A549 (cell line): ENCODE measurements around the gene PHGDH. TPM values are rescaled to one million over a fixed set of nuclear protein-coding genes. Genes with fewer than 3 reads are reported as not detected.

Experiments used
- ATAC-seq, 2 experiments: fragments of 200-7000 bp in 1 of 2; fragments of >200 bp in 1 of 2; cut with Nextera tagmentation in 1 of 2; cut with Tn5 transposase in 1 of 2; 3 replicates each; pipeline versions ENCODE4 v1.8.0 to v1.9.1; 2018 to 2020; ENCODE audit warnings: mild to moderate bottlenecking in 1 of 2, moderate library complexity in 1 of 2
- CTCF ChIA-PET: fragments of 300-600 bp; sonication (Branson Sonifier 250); formaldehyde crosslinking; extraction: SDS; loops from one replicate; lab custom pipeline; 2021; ENCODE audit warnings: antibody characterized with exemption, inconsistent platforms; lab: Yijun Ruan, JAX
- POLR2A ChIA-PET: fragments of 350-600 bp; formaldehyde crosslinking; extraction: SDS; loops from one replicate; lab custom pipeline; 2021; ENCODE audit warnings: antibody characterized with exemption, inconsistent platforms; lab: Yijun Ruan, JAX
- DNase-seq, 2 experiments: peaks; one replicate each; pipeline versions ENCODE4 v3.0.0 to v3.0.0-alpha.2; 2011 to 2016; ENCODE audit warnings: low read depth in 1 of 2, low spot score in 1 of 2
- FAIRE-seq: peaks from 2 replicates; lab custom pipeline; 2011; peaks lifted over from hg19 to GRCh38; lab: Jason Lieb, UNC
- H3K27ac ChIP-seq, 2 experiments: fragments of >200 bp; sonication (Bioruptor Twin); formaldehyde crosslinking; 3 replicates each; pipeline ENCODE4 v1.5.1; 2016 to 2017
- H3K4me1 ChIP-seq: fragments of >200 bp; sonication (Bioruptor Twin); formaldehyde crosslinking; 3 replicates; pipeline ENCODE4 v1.6.1; 2016
- H3K4me2 ChIP-seq: fragments of >200 bp; sonication (Bioruptor Twin); formaldehyde crosslinking; 3 replicates; pipeline ENCODE4 v1.6.1; 2016
- H3K4me3 ChIP-seq: fragments of >200 bp; sonication (Bioruptor Twin); formaldehyde crosslinking; 3 replicates; pipeline ENCODE4 v1.5.1; 2016
- H3K9me3 ChIP-seq: fragments of >200 bp; sonication (Bioruptor Twin); formaldehyde crosslinking; 3 replicates; pipeline ENCODE4 v1.6.1; 2016
- BCL3 ChIP-seq: fragments of >200 bp; sonication (Bioruptor Twin); formaldehyde crosslinking; IDR thresholded peaks from 3 replicates; pipeline ENCODE4 v1.6.1; 2016
- BHLHE40 ChIP-seq: IDR thresholded peaks from 2 replicates; pipeline ENCODE4 v1.6.1; 2012; ENCODE audit warnings: low read depth, low read length, inconsistent platforms
- CHD2 ChIP-seq: fragments of 150-350 bp; IDR thresholded peaks from 2 replicates; pipeline ENCODE4 v1.6.1; 2014; ENCODE audit warnings: low read length; ENCODE audit not compliant: partially characterized antibody
- CHD4 ChIP-seq: fragments of 200-600 bp; sonication (generic); IDR thresholded peaks from 2 replicates; pipeline ENCODE4 v1.6.1; 2016; ENCODE audit warnings: antibody characterized with exemption, mild to moderate bottlenecking, borderline replicate concordance
- CTCF ChIP-seq: fragments of >200 bp; sonication (Bioruptor Twin); formaldehyde crosslinking; IDR thresholded peaks from 3 replicates; pipeline ENCODE4 v1.5.1; 2016
- EP300 ChIP-seq, 2 experiments: fragments of >200 bp; sonication (Bioruptor Twin); formaldehyde crosslinking; IDR thresholded peaks; 2 replicates in 1 of 2; 3 replicates in 1 of 2; pipeline ENCODE4 v1.6.1; 2016 to 2017
- FOSB ChIP-seq: fragments of 250-450 bp; sonication (Bioruptor Pico); IDR thresholded peaks from 2 replicates; pipeline ENCODE4 v1.5.0; 2020; ENCODE audit warnings: mild to moderate bottlenecking, moderate library complexity
- FOSL2 ChIP-seq, 2 experiments: fragments of 450-650 bp in 1 of 2; fragments of >200 bp in 1 of 2; sonication (Bioruptor Twin) in 1 of 2; formaldehyde crosslinking; IDR thresholded peaks; 2 replicates each; pipeline versions ENCODE4 v1.5.0 to v1.6.1; 2016 to 2020; ENCODE audit warnings: mild to moderate bottlenecking in 1 of 2, moderate library complexity in 1 of 2
- FOXS1 ChIP-seq: fragments of 250-450 bp; sonication (Bioruptor Pico); IDR thresholded peaks from 2 replicates; pipeline ENCODE4 v1.5.0; 2020; ENCODE audit warnings: mild to moderate bottlenecking, moderate library complexity
- HDAC2 ChIP-seq: fragments of 200-600 bp; sonication (generic); IDR thresholded peaks from 2 replicates; pipeline ENCODE4 v1.6.1; 2016
- HOXB13 ChIP-seq: fragments of 250-450 bp; sonication (Bioruptor Pico); IDR thresholded peaks from 2 replicates; pipeline ENCODE4 v1.5.0; 2020; ENCODE audit warnings: low read depth, mild to moderate bottlenecking, moderate library complexity
- JUNB ChIP-seq: fragments of >200 bp; sonication (Bioruptor Twin); formaldehyde crosslinking; IDR thresholded peaks from 2 replicates; pipeline ENCODE4 v1.6.1; 2016
- KDM5A ChIP-seq: fragments of 200-600 bp; sonication (generic); IDR thresholded peaks from 2 replicates; pipeline ENCODE4 v1.6.1; 2016; ENCODE audit warnings: antibody characterized with exemption, mild to moderate bottlenecking
- MYC ChIP-seq: IDR thresholded peaks from 2 replicates; pipeline ENCODE4 v1.6.1; 2012; ENCODE audit warnings: mild to moderate bottlenecking, inconsistent platforms, low read length, improper control_type of control experiment, borderline replicate concordance
- NFE2L2 ChIP-seq: fragments of 150-350 bp; conservative IDR thresholded peaks from 2 replicates; pipeline ENCODE4 v1.6.1; 2014; ENCODE audit warnings: low read length
- NPAS2 ChIP-seq: fragments of 250-450 bp; sonication (Bioruptor Pico); IDR thresholded peaks from 2 replicates; pipeline ENCODE4 v1.8.0; 2022; ENCODE audit warnings: mild to moderate bottlenecking, moderate library complexity, borderline replicate concordance
- PBX3 ChIP-seq: IDR thresholded peaks from 2 replicates; pipeline ENCODE4 v1.6.1; 2012
- RAD21 ChIP-seq, 2 experiments: fragments of >200 bp in 1 of 2; sonication (Bioruptor Twin) in 1 of 2; formaldehyde crosslinking in 1 of 2; IDR thresholded peaks in 1 of 2; conservative IDR thresholded peaks in 1 of 2; 2 replicates in 1 of 2; 3 replicates in 1 of 2; pipeline ENCODE4 v1.6.1; 2012 to 2018; ENCODE audit warnings: inconsistent platforms in 1 of 2
- RARB ChIP-seq: fragments of 250-450 bp; sonication (Bioruptor Pico); IDR thresholded peaks from 2 replicates; pipeline ENCODE4 v1.8.0; 2021; ENCODE audit warnings: mild to moderate bottlenecking, moderate library complexity
- REST ChIP-seq: fragments of 200-600 bp; sonication (generic); IDR thresholded peaks from 2 replicates; pipeline ENCODE4 v1.6.1; 2016; ENCODE audit warnings: antibody characterized with exemption, mild to moderate bottlenecking, moderate library complexity
- TFCP2L1 ChIP-seq: fragments of 250-450 bp; sonication (Bioruptor Pico); IDR thresholded peaks from 2 replicates; pipeline ENCODE4 v1.5.0; 2021; ENCODE audit warnings: mild to moderate bottlenecking
- WGBS: methylation state at CpG from one replicate; pipeline ENCODE4 v1.1.6; 2017; ENCODE audit errors: missing lambda C conversion rate; 5-methylcytosine and 5-hydroxymethylcytosine counted together
- polyA plus RNA-seq, 4 experiments: library from polyadenylated mRNA; depleted of rRNA in 3 of 4; stranded (reverse); fragments of >200 nt; fragmentation: RNase III in 1 of 4; extraction: RNeasy Plus Mini Kit Qiagen cat#74134 plus additional on column Dnase treatment in 1 of 4; gene quantifications; 2 replicates in 3 of 4; 3 replicates in 1 of 4; pipeline ENCODE4 v1.2.3, GENCODE V29; 2011 to 2017

The PHGDH gene
- polyA plus RNA-seq, 2 of the 4 experiments (the other 2 are of a cell fraction), result 41.4 to 65.6 TPM

- no peak for TF ChIP-seq REST
- TF ChIP-seq RAD21 (conservative IDR thresholded peaks at IDR 0.05 in 1 of 2, IDR thresholded peaks at IDR 0.05 in 1 of 2), result no peak
- TF ChIP-seq HDAC2, result no peak
- no peak for TF ChIP-seq NFE2L2
- TF ChIP-seq EP300 (IDR thresholded peaks at IDR 0.05), result no peak
Observed at GRCh38 chr1:119662034-119662437, 49.7 kb upstream of the PHGDH start (continued).

GRCh38 chr1:119664067-119664466 lies 47.7 kb upstream of the PHGDH start:
- no peak for FAIRE-seq
- CTCF ChIA-PET, result interaction anchor here (0.6 to 2.8 kb wide), 10 partner anchors 10 to 1828 kb away, joined by 3 to 9 read pairs (median 3); partner anchors contain the start of gene ZNF697
- ATAC-seq, result no peak

More at GRCh38 chr1:119664067-119664466, 47.7 kb upstream of the PHGDH start:
- POLR2A ChIA-PET, result no interaction called here
- no peak overlapping the region for H3K27ac ChIP-seq
- DNase-seq, result no peak
- H3K9me3 ChIP-seq, result no peaks in the 10 kb centered on the region
- 31% methylated on average over 5 of the region's 5 CpGs for WGBS
- no peak overlapping the region for H3K4me2 ChIP-seq
- TF ChIP-seq NPAS2 (CRISPR knock-in tag) (no peak), MYC (no peak), CTCF (no peak), CHD2 (no peak), TFCP2L1 (CRISPR knock-in tag) (no peak), KDM5A (no peak), FOXS1 (CRISPR knock-in tag) (no peak), BHLHE40 (no peak), HOXB13 (no peak), HDAC2 (no peak), FOSB (no peak), BCL3 (no peak), RARB (CRISPR knock-in tag) (no peak), CHD4 (no peak), PBX3 (no peak), FOSL2 (IDR thresholded peaks at IDR 0.05) (no peak), FOSL2 (CRISPR knock-in tag; IDR thresholded peaks at IDR 0.05) (no peak), JUNB (no peak)
- TF ChIP-seq, all 56 proteins: peak for 0
- no peak overlapping the region for H3K4me3 ChIP-seq
- no peaks in the 10 kb centered on the region for H3K4me1 ChIP-seq
